Coronary artery (tissue), 2 donors: ENCODE measurements around the gene SCARF1.
A peak's percentile ranks its signal among the peaks of the same experiment; 100 is the strongest.
"Not testable (repeated sequence)": the region's sequence is repeated elsewhere in the genome, so short reads cannot be mapped to it uniquely, and the experiment has no call there.

Source experiments
- DNase-seq: peaks from one replicate; pipeline ENCODE4 v3.0.0-alpha.2; 2017; ENCODE audit warnings: low spot score
- H3K27ac ChIP-seq, 2 donors: fragments of 200-600 bp; sonication (generic); one replicate each; pipeline ENCODE4 v1.5.1; 2016 to 2019
- H3K4me3 ChIP-seq: fragments of 200-600 bp; sonication (generic); 2 replicates; pipeline ENCODE4 v1.5.1; 2016; ENCODE audit warnings: mild to moderate bottlenecking, moderate library complexity
- CTCF ChIP-seq: fragments of 200-600 bp; sonication (generic); IDR thresholded peaks from one replicate; pipeline ENCODE4 v1.5.1; 2019; ENCODE audit warnings: antibody characterized with exemption

Gene SCARF1

DNA sequence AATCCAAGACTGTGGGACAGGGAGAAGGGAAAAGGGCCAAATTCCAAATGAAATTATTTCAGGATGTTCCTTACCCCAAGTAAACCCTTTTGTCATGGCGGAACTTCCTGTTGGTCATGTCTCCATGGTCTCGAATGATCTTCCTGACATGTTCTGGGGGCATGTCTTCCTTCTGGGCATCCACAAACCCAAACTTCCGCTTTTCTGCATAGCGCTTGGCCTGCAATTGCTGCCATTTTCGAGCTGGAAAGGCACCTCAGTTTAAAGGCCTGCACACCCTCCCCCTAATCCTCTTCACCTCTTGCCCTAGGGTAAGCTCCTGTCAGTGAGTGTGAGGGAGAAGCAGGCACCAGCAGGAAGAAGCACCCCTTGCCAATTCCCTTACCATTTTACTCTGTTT lies 37.9 kb upstream of the SCARF1 start:
- peak overlapping the region; percentile 68 to 92 for H3K27ac ChIP-seq
- no peak for DNase-seq
- H3K4me3 ChIP-seq: peak overlapping the region; percentile 85

DNA sequence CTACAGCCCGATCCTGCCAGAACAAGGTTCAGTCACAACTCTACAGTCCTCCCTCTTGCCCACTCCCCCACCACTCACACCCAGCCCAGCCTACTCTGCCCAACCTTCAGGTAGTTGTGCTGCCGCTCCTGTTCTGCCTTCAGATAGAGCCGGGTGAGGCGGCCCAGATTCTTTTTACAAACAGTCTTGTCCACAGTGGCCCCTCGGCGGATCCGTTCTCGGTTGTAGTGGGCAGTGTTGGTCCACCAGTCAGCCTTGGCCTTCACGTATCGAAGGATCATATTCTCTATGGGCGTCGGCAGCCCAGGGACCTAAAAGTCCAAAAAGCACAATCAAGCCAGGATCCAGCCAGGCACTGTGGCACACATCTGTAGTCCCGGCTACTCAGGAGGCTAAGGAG lies 30.9 kb upstream of the SCARF1 start:
- Histone ChIP-seq H3K27ac (no peak overlapping the region), H3K4me3 (no peak overlapping the region)
- TF ChIP-seq CTCF: no peak
- no peak for DNase-seq

More for the DNA sequence above, 37.9 kb upstream of the SCARF1 start:
- TF ChIP-seq CTCF: no peak

DNA sequence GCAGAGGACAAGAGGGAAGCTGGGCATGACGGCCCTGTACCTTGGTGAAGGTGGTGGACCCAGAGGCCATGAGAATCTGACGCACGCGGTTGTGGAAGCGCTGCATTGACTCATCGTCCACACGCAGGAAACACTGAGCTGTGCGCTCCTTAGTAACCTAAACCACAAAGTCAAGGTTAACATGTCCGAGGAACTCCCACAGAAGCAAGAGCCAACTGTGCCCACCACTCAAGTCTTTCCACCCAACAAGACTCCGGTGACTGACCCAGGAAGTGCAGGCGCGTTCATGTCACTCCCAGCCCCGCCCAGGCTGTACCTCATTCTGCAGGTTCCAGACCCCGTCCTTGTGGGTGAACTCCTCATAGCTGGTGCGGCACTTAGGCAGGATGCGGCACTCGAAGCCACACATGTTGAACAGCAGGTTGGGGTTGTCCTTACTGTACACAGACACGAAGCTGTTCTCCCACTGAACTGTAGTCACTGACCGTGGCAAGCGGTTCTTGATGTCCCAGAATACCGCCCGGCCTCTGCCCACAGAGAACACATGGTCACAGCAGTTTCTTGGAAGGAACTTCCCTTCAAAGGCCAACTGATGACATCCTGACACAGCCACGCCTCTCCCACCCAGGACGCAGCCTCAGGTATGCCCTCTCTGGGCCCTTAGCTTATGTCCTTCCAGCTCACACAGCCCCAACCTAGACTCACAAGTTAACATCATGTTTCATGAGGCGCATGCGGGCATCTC lies 27.7 kb upstream of the SCARF1 start:
- no peak for TF ChIP-seq CTCF
- H3K27ac ChIP-seq: no peak overlapping the region
- H3K4me3 ChIP-seq: no peak overlapping the region
- DNase-seq: no peak

DNA sequence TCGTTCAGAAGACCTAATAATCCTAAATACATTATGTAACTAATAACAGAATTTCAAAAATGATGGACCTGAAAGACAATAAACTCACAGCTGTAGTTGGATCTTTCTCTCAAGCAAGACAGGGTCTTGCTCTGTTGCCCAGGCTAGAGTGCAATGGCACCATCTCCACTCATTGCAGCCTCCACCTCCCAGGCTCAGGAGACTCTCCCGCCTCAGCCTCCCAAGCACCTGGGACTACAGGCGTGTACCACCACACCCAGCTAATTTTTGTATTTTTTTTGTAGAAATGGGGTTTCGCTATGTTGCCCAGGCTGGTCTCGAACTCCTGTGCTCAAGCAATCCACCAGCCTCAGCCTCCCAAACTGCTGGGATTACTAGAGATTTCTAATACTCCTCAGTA lies 18.4 kb upstream of the SCARF1 start:
- H3K27ac ChIP-seq, H3K4me3 ChIP-seq, DNase-seq: not testable (repeated sequence)

DNA sequence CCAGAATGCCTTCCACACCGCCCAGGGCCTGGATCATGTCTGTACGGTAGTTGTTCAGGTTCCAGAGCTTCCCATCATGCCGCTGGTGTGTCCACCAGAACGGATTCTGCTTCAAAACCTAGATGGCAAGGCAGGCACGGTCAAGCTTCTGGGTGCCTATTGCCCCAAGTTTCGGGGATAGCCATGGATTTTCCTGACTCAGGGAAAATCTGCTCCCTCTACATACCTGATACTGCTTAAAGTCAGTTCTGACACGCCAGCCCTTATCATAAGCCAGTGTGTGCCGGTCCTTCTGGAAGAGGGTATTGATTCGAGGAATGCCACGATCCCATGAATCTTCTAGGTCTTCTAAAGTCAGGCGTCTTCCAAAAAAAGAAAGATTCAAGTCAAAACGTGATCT lies 15.5 kb upstream of the SCARF1 start:
- Histone ChIP-seq H3K4me3 (no peak overlapping the region), H3K27ac (no peak overlapping the region)
- DNase-seq: no peak
- TF ChIP-seq CTCF: no peak

- H3K4me3 ChIP-seq: no peak overlapping the region
- no peak for DNase-seq
- no peak overlapping the region for H3K27ac ChIP-seq
- TF ChIP-seq CTCF: no peak
Observed at GRCh38 chr17:1658100-1658499, 12.6 kb upstream of the SCARF1 start.

DNA sequence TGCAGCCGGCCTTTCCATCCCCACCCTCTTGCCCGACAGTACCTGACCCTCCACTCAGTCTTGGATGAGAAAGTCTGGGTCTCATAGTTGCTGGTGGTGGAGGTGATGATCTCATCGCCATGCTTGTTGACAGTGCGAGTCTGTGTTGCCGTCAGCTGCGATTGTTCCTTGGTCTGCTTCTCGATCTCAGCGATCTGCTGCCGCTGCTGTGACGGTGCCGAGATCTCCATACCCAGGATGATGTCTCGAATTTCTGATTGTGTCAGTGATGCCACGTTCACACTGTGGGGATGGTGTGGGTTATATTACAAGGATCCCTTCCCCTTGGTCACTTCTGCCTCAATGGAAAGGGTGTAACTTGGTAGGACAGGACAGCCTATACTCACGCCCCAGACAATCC lies 8.2 kb upstream of the SCARF1 start:
- no peak for DNase-seq
- TF ChIP-seq CTCF: no peak
- Histone ChIP-seq H3K4me3 (no peak overlapping the region), H3K27ac (peak overlapping the region in 1 of 2 donors; percentile 18)

GRCh38 chr17:1652794-1653193 lies 7.3 kb upstream of the SCARF1 start:
- not testable (repeated sequence) for DNase-seq, H3K27ac ChIP-seq, H3K4me3 ChIP-seq
